HG03039 (cell line): ENCODE measurements around the gene KAZN.

Experiments used
- ATAC-seq: cut with Tn5 transposase; IDR thresholded peaks from one replicate; pipeline ENCODE4 v1.9.1; 2021; ENCODE audit warnings: mild to moderate bottlenecking, moderate library complexity; ENCODE audit not compliant: unreplicated experiment

KAZN gene

DNA sequence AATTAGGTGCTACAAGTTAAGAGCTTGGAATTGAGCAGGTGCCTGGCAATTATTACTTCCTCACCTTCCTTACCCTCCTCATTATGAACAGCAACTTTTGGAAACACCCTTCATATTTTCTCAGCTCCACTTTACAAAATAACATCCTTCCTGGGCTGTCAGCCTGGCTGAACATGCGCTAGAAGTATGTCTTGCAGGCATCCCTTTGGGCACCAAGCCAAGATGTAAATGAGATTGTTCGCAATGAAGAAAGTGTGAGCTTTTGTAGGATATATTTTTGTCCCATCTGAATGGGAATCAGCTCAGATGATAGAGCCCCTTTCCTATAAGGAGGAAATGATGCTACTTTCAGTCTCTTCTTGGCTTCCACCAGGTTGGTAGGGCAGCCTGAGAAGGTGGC is 245.9 kb downstream of the KAZN start:
- ATAC-seq = no peak

DNA sequence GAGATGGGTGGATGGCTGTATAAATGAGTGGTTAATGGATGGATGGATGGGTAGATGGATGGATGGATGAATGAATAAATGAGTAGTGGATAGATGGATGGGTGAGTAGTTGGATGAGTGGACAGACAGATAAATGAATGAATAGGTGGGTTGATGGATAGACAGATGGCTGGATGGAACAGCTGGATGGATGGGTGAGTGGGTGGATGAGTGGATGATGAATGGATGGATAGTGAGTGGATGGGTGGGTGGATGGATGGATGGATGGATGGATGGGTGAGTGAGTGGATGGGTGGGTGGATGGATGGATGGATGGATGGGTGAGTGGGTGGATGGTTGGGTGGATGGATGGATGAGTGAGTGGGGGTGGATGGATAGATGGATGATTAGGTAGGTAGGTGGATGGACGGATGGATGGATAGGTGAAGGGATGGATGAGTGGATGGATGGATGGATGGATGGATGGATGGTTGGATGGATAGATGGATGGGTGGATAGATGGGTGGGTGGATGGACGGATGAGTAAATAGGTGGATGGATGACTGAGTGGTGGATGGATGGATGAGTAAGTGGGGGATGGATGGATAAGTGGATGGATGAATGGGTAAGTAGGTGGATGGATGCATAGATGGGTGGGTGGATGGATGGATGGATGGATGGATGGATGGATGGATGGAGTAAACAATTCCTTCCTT is 246.6 kb downstream of the KAZN start:
- no peak for ATAC-seq

DNA sequence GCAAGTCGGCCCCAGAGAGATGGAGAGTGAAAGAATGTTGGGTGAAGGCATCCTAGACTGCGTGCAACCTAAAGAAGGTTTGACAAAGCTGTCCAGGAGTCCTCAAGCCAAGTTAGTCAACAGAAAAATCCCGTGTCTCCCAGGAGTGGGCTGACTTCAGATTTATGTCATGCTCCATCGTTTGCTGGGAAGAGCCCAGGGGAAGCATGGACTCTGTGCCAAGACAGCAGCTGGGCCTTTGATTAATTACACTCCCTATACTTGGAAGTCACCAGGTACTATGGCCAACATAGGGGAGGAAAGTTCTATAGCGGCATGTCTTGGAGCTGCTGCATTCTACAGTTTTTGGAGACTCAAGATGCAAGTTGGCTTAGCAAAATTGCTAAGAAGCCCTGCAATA is 247.4 kb downstream of the KAZN start:
- ATAC-seq = no peak

DNA sequence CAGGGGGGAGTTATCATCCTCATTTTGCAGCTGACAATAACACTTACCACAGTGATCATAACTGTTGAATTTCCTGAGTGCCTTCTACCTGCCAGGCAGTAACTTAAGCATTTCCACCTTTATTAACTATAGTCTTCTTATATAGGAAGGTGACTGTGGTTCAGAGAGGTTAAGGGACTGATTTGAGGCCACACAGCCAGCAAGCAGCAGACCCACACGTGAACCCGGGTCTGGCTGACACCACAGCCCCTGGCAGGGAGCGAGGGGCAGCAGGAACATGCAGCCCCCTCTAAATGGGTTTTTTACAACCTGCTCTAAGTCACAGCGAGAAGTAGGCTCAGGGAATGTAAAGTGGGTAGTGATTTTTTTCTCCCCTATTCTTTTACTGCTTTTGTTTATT is 248.2 kb downstream of the KAZN start:
- ATAC-seq = no peak

DNA sequence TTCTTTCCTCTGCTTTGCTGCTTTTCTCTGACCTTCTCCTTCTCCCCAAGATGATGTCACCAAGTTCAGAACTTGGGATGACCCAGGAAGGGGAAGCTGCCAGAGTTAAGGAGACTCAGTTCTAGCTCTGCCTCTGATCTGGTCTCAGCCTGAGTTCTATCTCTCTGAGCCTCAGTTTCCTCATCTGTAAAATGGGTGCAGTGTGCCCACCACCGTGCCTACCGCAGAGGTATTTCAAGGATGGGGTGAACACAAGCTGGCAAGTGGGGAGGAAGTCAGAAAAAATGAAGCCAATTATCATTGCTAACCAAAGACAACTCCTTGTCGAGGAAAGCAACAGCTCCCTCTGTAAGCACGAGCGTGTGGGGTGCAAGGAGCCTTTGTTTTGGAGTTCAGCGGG is 249.7 kb downstream of the KAZN start:
- ATAC-seq = no peak

DNA sequence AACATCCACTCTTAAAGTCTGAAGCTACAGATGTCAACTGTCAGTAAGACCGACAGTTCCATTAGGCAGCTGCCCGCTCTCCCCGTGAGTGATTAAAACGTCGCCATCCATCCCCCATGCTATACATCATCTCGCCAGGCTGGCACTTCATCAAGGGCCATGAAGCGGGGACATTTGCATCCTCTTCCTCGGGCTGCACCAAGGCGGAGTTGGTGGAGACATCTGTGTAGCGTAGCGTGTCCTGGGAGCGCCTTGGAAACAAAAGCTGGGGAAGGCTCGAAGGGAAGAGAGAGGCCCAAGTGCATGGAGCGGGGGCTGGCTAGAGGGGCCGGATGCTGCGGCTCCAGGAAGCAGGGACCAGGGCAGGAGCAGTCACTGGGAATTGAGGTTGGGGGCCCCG is 250.1 kb downstream of the KAZN start:
- ATAC-seq = no peak

DNA sequence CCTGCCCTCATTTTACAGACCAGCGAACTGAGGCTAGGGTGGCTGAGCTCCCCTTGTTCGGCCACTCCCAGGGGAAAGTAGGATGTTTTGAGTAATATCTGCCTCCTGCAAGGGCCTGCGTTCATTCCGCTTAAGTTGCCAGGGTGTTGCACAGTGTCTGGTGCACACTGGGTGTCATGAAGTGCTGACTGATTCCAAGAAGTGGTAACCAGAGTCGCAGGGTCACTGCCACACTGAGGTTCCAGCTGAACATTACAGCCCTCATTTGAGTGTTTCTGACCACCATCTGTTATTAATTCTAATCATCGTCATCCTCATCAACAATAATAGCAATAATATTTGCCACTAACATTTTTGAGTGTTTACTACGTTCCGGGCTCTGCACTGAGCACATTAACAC is 250.6 kb downstream of the KAZN start:
- ATAC-seq = no peak

DNA sequence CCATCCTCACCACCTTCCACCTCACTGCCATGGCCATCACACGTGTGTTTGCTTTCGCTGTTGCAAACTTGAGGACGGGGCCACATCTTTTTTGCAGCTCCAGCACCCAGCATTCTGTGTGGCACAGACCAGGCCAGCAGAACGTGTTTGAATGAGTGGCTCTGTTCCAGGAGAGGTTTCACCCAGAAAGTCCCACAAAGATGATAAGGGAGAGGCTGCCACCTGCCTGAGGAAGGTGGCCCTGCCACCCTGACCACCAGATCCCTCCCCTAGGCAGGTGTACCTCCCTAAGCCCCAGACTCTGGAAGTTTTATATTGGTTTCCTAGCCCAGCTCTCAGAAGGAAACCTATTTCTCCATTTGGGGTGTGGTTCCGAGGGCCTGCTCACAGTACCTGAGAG is 252.1 kb downstream of the KAZN start:
- ATAC-seq = no peak

DNA sequence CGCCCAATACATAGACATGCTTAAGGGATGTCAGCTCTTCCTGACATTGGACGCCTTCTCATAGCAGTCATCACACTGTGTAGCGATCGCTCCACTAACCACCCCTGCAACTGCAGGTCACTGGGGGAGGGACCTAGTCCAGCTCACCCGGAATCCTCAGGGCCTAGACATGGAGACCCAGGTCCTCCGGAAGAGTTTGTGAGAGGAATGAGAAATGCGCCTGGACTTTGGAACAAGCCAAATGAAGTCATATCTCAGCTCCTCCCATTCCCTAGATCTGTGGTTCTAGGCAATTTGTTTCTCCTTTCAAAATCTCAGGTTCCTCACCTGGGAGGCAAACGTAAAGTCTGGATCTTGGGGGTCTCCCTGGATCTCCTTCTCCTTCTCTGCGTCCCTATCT is 253.3 kb downstream of the KAZN start:
- no peak for ATAC-seq

DNA sequence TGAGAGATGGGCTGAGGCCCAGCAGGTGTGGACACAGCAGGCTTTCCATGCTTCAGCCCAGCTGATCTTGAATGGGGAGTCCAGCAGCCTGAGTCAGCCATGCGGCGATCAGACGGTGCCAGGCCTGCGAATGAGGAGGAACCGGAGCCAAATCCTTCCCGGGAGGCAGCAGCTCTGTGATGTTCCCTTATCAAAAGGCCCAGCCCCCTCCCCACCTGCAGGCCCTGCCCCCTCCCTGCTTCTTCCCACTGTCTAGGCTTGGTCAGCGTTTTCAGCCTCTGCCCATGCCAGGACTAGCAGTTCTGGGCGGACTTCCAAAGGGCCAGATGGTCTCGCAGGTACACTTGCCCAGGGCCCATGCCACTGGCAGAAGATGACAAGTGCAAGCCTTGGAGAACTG is 253.8 kb downstream of the KAZN start:
- ATAC-seq = no peak

DNA sequence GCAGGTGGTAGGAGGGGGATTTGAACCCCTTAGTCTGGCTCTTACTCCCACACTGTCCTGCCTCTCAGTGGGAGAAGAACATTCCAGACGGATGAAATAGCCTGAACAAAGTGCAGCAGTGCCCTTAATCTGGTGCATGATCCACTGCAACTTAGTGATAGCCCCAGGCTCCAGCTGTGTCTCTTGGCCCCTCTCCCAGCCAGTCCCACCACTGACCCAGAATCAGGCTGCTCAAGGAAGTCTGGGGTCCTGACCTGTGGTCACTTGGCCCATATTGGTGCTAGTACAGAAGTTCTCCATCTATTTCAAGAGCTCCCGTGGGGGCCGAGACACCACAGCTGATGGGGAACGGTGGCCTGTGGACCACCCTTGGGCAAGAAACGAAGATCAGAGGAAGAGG is 255.0 kb downstream of the KAZN start:
- ATAC-seq = no peak

DNA sequence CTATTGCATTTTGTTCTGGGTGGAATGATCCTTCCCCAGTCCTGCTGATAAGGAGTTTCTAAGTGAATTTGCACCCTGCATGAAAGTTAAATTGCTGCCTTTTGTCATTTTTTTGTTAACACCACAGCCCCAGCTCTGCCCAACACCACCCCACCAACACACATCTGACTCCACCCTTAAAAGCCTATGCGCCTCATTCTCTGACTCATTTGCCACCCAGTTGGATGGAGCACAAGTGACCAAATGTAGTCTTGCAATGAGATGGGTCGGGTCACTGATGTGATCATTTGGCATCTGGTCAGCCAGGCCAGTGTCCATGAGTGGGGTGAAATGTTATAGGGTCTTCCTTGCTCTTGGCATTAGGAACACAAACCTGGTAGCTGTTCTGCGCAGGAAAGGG is 256.8 kb downstream of the KAZN start:
- no peak for ATAC-seq

DNA sequence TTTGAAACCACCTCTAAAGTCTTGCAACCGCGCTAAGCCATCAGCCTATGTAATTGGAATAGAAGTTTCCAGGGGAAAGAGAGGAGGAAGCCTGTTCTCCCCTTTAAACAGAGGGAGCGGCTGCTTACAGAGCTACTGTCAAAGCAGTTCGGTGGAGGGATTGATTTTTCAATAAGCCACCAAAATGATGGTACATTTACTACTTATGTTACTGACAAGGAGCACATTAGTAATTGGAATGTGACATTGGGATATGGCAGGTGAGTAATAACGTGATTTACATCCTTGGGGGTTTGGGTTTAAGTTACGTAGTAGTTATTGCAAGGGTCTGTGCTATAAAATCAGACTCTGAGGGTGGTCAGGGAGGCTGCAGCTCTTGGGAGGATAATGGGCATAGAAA is 257.3 kb downstream of the KAZN start:
- no peak for ATAC-seq

DNA sequence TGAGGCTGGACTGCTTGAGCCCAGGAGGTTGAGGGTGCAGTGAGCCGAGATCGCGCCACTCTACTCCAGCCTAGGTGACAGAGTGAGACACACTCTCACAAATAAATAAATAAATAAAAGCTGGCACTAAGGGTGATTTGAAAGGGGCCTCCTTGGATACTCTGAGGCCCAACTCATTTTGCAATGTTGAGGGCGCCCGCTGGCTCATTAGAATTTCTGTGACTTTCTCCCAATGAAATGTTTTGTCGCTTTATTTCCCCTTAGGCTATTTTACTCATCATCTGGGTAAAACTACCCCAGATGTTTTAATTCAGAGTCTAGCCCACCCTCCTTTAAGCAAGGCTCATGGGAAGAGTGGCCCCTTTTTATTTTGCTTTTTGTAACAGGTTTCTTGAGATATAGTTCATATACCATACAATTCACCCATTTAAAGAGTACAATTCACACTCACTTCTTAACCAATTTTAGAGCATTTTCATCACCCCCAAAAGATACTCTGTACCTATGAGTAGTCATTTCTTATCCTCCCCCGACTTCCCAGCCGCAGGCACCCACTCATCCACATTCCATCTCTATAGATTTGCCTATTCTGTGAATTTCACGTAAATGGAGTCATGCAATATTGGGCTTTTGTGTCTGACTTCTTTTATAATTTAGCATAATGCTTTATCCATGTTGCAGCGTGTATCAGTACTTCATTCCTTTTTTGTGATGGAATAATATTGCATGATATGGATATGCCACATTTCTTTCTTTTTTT is 259.1 kb downstream of the KAZN start:
- ATAC-seq = no peak

DNA sequence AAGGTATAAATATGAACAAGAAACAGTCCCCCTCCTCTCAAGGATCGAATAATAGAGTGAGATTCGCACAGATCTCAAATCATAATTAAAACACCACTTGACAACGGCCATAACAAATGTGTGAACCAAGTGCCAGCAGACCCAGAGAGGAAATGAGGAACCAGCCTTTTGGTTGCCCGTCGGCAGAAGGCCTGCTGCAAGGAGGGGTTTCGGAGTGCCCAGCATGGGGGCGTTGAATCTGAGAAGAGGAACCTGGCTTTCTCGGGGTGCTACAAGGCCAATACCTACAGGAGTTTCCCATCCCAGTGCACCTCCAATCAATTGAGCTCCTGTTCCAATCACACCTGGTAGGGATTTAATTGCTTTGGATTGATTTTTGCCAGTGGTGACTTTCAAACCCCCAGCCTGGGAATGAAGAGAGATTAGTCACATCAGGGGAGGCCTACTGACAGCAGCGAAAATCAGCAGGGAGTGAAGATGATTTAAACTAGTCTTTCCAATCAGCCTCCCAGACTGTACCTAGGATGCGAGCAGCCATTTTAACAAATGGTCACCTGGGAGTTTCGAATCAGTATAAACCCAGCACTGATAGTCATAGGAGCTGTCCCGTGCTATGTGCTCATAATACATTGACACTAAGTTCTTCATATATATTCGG is 263.8 kb downstream of the KAZN start:
- no peak for ATAC-seq

DNA sequence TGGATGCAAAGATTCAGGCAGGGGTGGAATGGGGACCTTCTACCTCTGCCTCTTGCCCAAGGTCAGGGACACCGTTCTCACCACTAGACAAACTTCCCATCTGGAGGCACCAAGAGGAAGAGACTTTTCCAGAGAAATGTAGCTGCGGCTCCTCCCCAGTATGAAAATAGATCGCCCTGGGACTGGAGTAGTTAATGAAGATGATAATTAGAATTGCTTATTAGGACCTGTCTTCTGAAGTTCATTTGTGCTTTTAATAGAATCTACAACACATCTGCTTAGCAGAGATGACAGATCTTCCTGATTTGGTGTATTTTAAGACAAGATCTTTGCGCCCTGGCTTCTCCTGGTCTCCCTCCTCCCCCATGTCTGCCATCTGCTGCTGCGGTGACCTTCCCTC is 266.6 kb downstream of the KAZN start:
- no peak for ATAC-seq

DNA sequence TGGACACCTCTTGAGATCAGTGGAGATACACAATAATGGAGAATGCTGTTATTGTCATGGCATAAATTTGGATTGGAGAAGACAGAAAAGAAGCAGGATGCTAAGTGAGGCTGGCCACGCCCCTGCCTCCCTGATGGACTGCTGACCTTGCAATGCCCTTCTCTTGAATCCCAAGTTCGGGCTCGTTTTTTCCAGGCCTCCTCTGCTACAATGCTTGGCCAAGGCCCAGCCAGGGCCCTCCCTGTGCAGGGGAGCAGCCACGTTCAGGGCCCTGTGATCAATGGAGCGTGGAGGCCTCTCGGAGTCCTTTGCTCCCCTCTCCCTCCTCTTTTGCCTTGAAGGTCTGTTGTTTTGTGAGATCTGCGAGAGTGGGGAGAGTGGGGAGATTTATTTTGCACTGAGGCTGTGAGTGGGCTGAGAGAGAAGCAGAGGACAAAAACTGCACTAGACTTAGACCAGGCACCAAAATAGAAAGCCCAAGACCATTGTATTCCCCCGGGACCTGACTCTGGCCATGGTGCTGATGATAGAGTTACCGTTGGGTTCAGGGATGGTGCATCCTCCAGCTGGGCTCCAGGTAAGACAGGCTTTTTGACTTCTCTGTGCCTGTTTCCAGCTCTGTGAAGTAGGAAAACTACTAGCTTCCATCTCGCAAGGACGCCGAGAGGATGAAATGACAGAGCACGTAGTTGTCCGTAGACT is 268.6 kb downstream of the KAZN start:
- ATAC-seq = no peak

DNA sequence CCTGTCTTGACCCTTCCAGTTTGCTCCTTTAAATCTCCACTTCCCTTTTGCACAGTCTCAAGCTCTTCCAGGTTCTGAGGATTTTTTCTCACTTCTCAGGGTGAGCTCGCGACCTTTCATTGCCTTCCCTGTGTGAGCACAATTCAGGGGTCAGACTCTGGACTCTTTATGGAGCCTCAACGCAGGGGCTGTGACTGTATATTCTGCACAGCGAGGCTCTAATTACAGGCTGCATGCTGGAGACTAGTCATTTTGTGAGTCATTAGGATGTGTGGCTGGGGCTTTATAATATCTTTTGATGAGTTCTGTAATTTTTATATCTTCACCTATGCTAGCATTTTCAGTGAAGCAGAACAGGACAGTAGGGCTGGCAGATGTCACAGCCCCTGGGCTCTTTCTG is 270.7 kb downstream of the KAZN start:
- no peak for ATAC-seq

DNA sequence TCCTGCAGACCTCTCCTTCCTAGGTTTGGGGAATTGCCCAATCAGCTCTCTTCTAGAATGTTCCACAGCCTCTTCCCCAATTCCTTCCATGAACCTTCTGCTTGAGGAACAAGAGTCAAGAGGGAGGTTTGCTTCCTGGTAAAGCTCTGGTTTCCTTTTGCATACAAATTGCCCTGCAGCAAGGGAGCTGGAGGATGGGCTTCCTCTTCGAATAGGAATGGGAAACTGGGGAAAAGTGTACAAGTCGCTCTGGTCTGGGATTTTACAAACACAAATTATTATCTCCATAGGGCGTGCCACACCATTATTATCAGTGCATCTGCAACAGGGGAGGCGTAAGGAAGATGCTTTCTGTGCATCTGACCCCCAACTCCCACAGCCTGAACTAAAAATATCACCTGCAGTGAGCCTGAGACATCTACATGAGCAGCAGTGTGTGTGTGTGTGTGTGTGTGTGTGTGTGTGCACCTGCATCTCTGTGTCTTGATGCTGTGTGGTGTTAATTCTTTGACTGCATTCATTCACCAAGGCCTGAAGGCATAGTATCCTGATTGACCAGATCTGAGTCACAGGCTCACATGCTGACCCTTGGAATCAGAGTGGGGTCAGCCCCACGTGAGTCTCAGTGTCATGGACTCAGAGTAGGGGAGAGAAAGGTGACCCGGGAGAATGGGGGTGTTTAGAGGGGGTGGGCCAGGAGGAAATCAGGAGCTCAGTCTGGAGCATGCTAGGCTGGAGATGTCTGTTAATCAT is 272.9 kb downstream of the KAZN start:
- ATAC-seq = no peak

DNA sequence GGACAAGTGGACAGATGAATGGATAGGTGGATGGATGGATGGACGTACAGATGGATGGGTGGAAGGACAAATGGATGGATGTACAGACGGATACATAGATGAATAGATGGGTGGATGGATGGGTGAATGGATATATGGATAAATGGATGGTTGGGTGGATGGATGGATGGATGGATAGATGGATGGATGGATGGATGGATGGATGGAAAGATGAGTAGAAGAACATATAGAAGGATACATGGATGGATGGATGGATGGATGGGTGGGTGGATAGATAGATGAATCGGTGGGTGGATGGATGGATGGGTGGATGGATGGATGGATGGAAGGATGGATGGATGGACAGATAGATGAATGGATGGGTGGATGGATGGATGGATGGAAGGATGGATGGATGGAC is 274.3 kb downstream of the KAZN start:
- ATAC-seq = no peak

DNA sequence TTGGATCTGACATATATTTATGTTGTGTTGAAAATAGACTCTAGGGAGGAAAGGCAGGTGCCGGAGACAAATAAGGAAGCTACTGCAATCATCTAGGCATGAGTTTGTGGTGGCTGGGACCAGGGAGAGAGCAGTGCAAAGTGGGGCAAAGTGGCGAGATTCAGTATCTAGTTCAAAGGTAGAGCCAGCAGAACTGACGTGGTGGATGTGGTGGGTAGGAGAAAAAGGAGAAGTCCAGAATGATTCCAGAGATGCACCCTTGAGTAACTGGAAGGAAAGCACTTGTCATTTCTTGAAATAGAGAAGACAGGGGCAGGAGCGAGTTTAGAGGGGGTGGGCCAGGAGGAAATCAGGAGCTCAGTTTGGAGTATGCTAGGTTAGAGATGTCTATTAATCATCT is 275.2 kb downstream of the KAZN start:
- no peak for ATAC-seq
